Naive thymus-derived CD4-positive, alpha-beta T cell (primary cell): ENCODE data around the gene MYL12A. TPM values are rescaled to one million over a fixed set of nuclear protein-coding genes. Genes with fewer than 3 reads are reported as not detected.

Experiments
- ATAC-seq: fragments of 150-1000 bp; cut with Tn5 transposase; 2 replicates; pipeline ENCODE4 v1.10.0; 2021; ENCODE audit warnings: mild to moderate bottlenecking, moderate library complexity
- CTCF ChIA-PET: fragments of 350-600 bp; sonication (Branson Sonifier 250); formaldehyde crosslinking; loops from one replicate; lab custom pipeline; 2021; ENCODE audit warnings: antibody characterized with exemption; lab: Charles Lee
- POLR2A ChIA-PET: fragments of 350-600 bp; sonication (Branson Sonifier 250); formaldehyde crosslinking; loops from one replicate; lab custom pipeline; 2021; ENCODE audit warnings: antibody characterized with exemption, inconsistent platforms; lab: Charles Lee
- DNase-seq, 9 donors: peaks; one replicate each; pipeline versions ENCODE4 v3.0.0 to v3.0.0-alpha.2; 2020 to 2022; ENCODE audit warnings: mixed read lengths in 1 of 9
- H3K27ac ChIP-seq: one replicate; pipeline ENCODE4 v1.7.0; 2013; ENCODE audit warnings: mild to moderate bottlenecking, low read depth, low read length, moderate library complexity
- H3K27me3 ChIP-seq, 2 donors: one replicate each; pipeline ENCODE4 v1.7.0; 2013; ENCODE audit warnings: low read length in 2 of 2, mild to moderate bottlenecking in 2 of 2, moderate library complexity in 2 of 2; ENCODE audit not compliant: control insufficient read depth in 2 of 2, insufficient read depth in 2 of 2
- H3K36me3 ChIP-seq, 3 experiments: 1 replicate in 2 of 3; 2 replicates in 1 of 3; pipeline ENCODE4 v1.7.0; 2013; ENCODE audit warnings: low read length in 3 of 3, mild to moderate bottlenecking in 3 of 3, moderate library complexity in 1 of 3; ENCODE audit not compliant: insufficient read depth in 3 of 3, control insufficient read depth in 2 of 3
- H3K4me1 ChIP-seq, 2 donors: one replicate each; pipeline ENCODE4 v1.7.0; 2013; ENCODE audit warnings: low read length in 2 of 2, mild to moderate bottlenecking in 2 of 2, moderate library complexity in 1 of 2; ENCODE audit not compliant: control insufficient read depth in 2 of 2, insufficient read depth in 2 of 2
- H3K4me3 ChIP-seq: 2 replicates; pipeline ENCODE4 v1.7.0; 2013; ENCODE audit warnings: mild to moderate bottlenecking, low read length
- H3K9me3 ChIP-seq, 3 experiments: 1 replicate in 2 of 3; 2 replicates in 1 of 3; pipeline ENCODE4 v1.7.0; 2013; ENCODE audit warnings: low read length in 3 of 3; ENCODE audit not compliant: control insufficient read depth in 2 of 3
- H3K27ac Mint-ChIP-seq, 9 donors: one replicate each; pipeline ENCODE4 v1.8.0; 2020 to 2022; ENCODE audit warnings: mixed read lengths in 9 of 9, mild to moderate bottlenecking in 8 of 9, moderate library complexity in 5 of 9, inconsistent platforms in 2 of 9
- H3K27me3 Mint-ChIP-seq, 5 donors: one replicate each; pipeline ENCODE4 v1.8.0; 2021 to 2022; ENCODE audit warnings: mixed read lengths in 5 of 5, mild to moderate bottlenecking in 1 of 5
- H3K36me3 Mint-ChIP-seq, 5 donors: one replicate each; pipeline ENCODE4 v1.8.0; 2020 to 2022; ENCODE audit warnings: mixed read lengths in 5 of 5, mild to moderate bottlenecking in 3 of 5, inconsistent platforms in 1 of 5
- H3K4me1 Mint-ChIP-seq, 7 donors: one replicate each; pipeline ENCODE4 v1.8.0; 2020 to 2022; ENCODE audit warnings: mixed read lengths in 7 of 7, mild to moderate bottlenecking in 3 of 7, inconsistent platforms in 1 of 7
- H3K4me3 Mint-ChIP-seq, 10 donors: one replicate each; pipeline ENCODE4 v1.8.0; 2020 to 2022; ENCODE audit warnings: mild to moderate bottlenecking in 10 of 10, mixed read lengths in 10 of 10, moderate library complexity in 6 of 10, inconsistent platforms in 2 of 10
- H3K9me3 Mint-ChIP-seq, 11 donors: one replicate each; pipeline ENCODE4 v1.8.0; 2020 to 2022; ENCODE audit warnings: mixed read lengths in 11 of 11, mild to moderate bottlenecking in 4 of 11, inconsistent platforms in 1 of 11, moderate library complexity in 1 of 11
- intact Hi-C, 2 donors: fragments of 100-400 bp; cut with micrococcal nuclease; formaldehyde crosslinking; loops; one replicate each; pipeline ENCODE4 v1.15.1; 2023
- polyA plus RNA-seq, 2 donors: library from polyadenylated mRNA; unstranded; fragments of 300-500 nt; fragmentation: Illumina TruSeq; gene quantifications; one replicate each; pipeline ENCODE4 v1.2.3, GENCODE V29; 2021
- total RNA-seq, 6 experiments: library from RNA in 5 of 6; stranded (reverse) in 5 of 6; gene quantifications; 1 replicate in 5 of 6; 2 replicates in 1 of 6; pipeline ENCODE4 v1.2.3 and lab custom pipeline; 2021 to 2026

Gene MYL12A
- total and polyA plus RNA-seq, 7 experiments from 2014 or later: 331 to 2,608 (median 426) TPM

DNA sequence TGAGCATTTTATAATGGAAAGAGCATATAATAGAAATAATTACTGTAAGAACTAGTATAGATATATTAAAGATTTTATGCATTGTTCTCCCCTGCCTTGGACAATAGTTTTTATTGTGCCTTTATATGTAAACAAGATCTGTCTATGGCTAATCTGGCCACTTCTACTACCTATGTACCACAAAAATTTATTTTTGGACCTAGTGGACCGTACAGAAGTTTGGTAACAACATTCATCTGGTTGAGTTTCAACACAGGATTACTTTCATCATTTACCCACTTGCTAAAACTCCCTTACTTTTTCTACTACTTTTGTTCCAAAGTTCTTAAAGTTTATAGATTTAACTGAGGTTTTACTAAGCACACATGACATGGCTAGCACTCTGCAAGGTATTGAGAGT lies 14.6 kb upstream of the MYL12A start:
- no peaks in the 10 kb centered on the region for H3K36me3 ChIP-seq
- ATAC-seq (no peak), DNase-seq (no peak)
- Mint-ChIP-seq H3K27ac (no peak overlapping the region), H3K4me3 (no peak overlapping the region), H3K36me3 (peaks cover 0 to 27% (median 8%) of the 10 kb centered on the region in 5 donors), H3K27me3 (no peaks in the 10 kb centered on the region), H3K4me1 (peaks cover 0 to 5% (median 0%) of the 10 kb centered on the region in 7 donors), H3K9me3 (no peaks in the 10 kb centered on the region)
- H3K27ac ChIP-seq: no peak overlapping the region
- H3K4me3 ChIP-seq: no peak overlapping the region
- ChIA-PET POLR2A (no interaction called here), CTCF (interaction anchor here (0.7 kb wide), 1 partner anchor 13 kb away, joined by 3 read pairs; no protein-coding TSS in a partner anchor)
- no peaks in the 10 kb centered on the region for H3K9me3 ChIP-seq
- intact Hi-C loops: no loop called here
- H3K27me3 ChIP-seq: no peaks in the 10 kb centered on the region
- no peaks in the 10 kb centered on the region for H3K4me1 ChIP-seq

DNA sequence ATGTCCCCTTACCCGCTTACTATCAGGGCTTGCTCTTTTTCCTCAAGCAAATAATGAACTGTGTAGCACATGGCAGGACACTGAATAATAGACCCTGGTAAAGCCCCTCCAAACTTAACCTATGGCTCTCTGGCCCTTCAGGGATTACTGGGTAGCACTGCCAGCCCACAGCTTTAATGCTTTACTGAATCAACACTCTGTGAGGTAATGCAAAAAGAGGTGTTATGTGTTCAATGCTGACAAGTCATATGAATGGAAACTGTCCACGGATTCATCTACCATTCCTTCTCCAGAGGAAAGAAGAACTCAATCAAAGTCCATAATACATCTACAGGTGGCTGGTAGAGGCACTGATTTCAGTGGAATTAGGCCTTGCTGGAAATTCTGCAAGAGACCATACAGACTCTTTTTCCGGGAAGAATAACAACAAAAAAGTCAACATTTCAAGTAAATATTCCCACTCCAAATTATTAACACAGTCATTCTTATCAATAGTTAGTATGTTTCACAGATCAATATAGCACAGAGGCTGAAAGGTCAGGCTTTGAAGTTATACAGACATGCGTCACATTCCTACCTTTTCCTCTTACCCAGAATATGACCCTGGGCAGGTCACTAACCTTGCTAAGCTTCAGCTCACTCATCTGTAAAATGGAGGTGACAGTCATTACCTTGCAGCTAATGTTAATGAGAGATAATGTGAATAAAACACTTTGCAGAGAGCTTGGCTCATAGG lies 14.0 kb upstream of the MYL12A start:
- H3K27me3 Mint-ChIP-seq: no peaks in the 10 kb centered on the region
- Histone ChIP-seq H3K4me1 (no peaks in the 10 kb centered on the region), H3K27me3 (no peaks in the 10 kb centered on the region), H3K9me3 (no peaks in the 10 kb centered on the region), H3K4me3 (no peak overlapping the region), H3K36me3 (no peaks in the 10 kb centered on the region), H3K27ac (no peak overlapping the region)
- intact Hi-C loops: no loop called here
- H3K27ac Mint-ChIP-seq: no peak overlapping the region
- H3K4me3 Mint-ChIP-seq: no peak overlapping the region
- peaks cover 0 to 6% (median 2%) of the 10 kb centered on the region in 7 donors for H3K4me1 Mint-ChIP-seq
- peaks cover 0 to 26% (median 8%) of the 10 kb centered on the region in 5 donors for H3K36me3 Mint-ChIP-seq
- peaks cover 0 to 1% (median 0%) of the 10 kb centered on the region in 11 donors for H3K9me3 Mint-ChIP-seq
- ChIA-PET CTCF (interaction anchor here (0.6 to 0.9 kb wide), 3 partner anchors 12 to 279 kb away, joined by 3 read pairs; no protein-coding TSS in a partner anchor), POLR2A (interaction anchor here (1.2 kb wide), 1 partner anchor 15 kb away, joined by 5 read pairs; no protein-coding TSS in a partner anchor)
- no peak for ATAC-seq
- no peak for DNase-seq

DNA sequence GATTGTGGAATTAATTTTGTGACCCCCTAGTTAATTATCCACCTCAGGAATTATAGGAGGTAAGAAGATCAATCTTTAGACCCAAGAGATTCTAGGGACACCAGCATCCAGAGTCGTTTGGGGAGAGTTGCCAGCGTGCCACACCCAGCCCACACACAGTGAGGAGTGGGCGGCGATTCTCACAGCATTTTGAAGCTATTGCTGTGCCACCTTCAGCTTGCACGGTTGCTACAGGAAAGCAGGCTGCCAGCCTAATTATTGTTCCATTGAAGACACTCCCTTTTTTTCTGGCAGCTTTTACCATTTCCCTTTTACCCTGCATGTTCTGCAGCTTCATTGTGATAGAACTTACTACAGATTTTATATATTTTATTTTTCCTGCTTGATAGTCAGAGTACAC lies 13.1 kb upstream of the MYL12A start:
- Mint-ChIP-seq H3K4me3 (no peak overlapping the region), H3K27me3 (no peaks in the 10 kb centered on the region), H3K4me1 (peaks cover 5 to 14% (median 9%) of the 10 kb centered on the region in 7 donors), H3K36me3 (peaks cover 4 to 25% (median 8%) of the 10 kb centered on the region in 5 donors), H3K27ac (no peak overlapping the region), H3K9me3 (peaks cover 0 to 5% (median 0%) of the 10 kb centered on the region in 11 donors)
- no peaks in the 10 kb centered on the region for H3K9me3 ChIP-seq
- ATAC-seq (no peak), DNase-seq (no peak)
- intact Hi-C loops: no loop called here
- H3K4me3 ChIP-seq: no peak overlapping the region
- no peaks in the 10 kb centered on the region for H3K36me3 ChIP-seq
- CTCF ChIA-PET: interaction anchor here (0.9 kb wide), 1 partner anchor 280 kb away, joined by 3 read pairs; no protein-coding TSS in a partner anchor
- no peaks in the 10 kb centered on the region for H3K4me1 ChIP-seq
- POLR2A ChIA-PET: interaction anchor here (1.2 kb wide), 1 partner anchor 14 kb away, joined by 5 read pairs; no protein-coding TSS in a partner anchor
- H3K27me3 ChIP-seq: no peaks in the 10 kb centered on the region
- no peak overlapping the region for H3K27ac ChIP-seq

DNA sequence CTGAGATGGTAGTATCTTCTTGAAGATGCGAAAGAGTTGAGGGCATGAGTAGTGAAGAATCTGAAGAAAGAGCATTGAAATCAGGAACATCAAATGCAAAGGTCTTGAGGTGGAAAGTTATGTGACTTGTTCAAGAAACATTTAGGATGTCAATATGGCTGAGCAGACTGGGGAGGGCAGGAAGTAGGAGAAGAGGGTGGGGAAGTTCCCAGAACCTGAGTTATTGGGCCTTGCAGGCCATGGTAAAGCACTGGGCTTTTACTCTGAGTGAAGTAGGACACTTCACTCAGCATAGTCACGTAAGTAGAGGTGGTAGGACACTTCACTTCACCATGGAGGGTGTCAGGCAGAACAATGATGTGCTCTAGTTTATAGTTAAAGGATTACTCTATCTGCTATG lies 11.8 kb upstream of the MYL12A start:
- CTCF ChIA-PET: no interaction called here
- peaks cover 3 to 13% (median 9%) of the 10 kb centered on the region in 7 donors for H3K4me1 Mint-ChIP-seq
- ATAC-seq: no peak
- intact Hi-C loops: no loop called here
- Histone ChIP-seq H3K27me3 (no peaks in the 10 kb centered on the region), H3K4me3 (no peak overlapping the region), H3K36me3 (no peaks in the 10 kb centered on the region), H3K4me1 (no peaks in the 10 kb centered on the region), H3K9me3 (no peaks in the 10 kb centered on the region), H3K27ac (no peak overlapping the region)
- no peaks in the 10 kb centered on the region for H3K27me3 Mint-ChIP-seq
- no peak for DNase-seq
- peaks cover 0 to 8% (median 4%) of the 10 kb centered on the region in 11 donors for H3K9me3 Mint-ChIP-seq
- POLR2A ChIA-PET: interaction anchor here (2.4 kb wide), 1 partner anchor 10 kb away, joined by 8 read pairs; no protein-coding TSS in a partner anchor
- H3K4me3 Mint-ChIP-seq: no peak overlapping the region
- peaks cover 4 to 28% (median 14%) of the 10 kb centered on the region in 5 donors for H3K36me3 Mint-ChIP-seq
- H3K27ac Mint-ChIP-seq: no peak overlapping the region

DNA sequence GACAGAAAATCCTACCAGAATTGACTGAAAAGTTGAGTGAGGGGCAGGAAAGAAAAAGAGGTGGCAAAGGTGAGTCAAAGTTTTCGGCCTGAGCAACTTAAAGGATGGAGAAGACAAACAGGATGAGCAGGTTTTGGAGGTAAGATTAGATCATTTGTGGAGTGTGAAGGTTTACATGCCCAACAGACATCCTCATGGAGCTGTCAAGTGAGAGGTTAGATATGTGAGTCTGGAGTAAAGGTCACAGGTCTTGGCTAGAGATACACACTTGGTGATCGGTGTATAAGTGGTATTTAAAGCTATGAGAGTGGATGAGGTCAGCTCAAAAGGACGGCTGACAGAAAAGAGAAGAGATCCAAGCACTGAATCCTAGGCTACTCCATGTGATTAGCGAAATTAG lies 11.1 kb upstream of the MYL12A start:
- ChIA-PET POLR2A (interaction anchor here (2.4 kb wide), 1 partner anchor 10 kb away, joined by 8 read pairs; no protein-coding TSS in a partner anchor), CTCF (interaction anchor here (1.3 kb wide), 1 partner anchor 10 kb away, joined by 3 read pairs; no protein-coding TSS in a partner anchor)
- peaks cover 5 to 28% (median 14%) of the 10 kb centered on the region in 5 donors for H3K36me3 Mint-ChIP-seq
- Histone ChIP-seq H3K4me1 (no peaks in the 10 kb centered on the region), H3K9me3 (no peaks in the 10 kb centered on the region), H3K4me3 (no peak overlapping the region), H3K27ac (no peak overlapping the region), H3K36me3 (no peaks in the 10 kb centered on the region), H3K27me3 (no peaks in the 10 kb centered on the region)
- H3K9me3 Mint-ChIP-seq: peaks cover 0 to 13% (median 7%) of the 10 kb centered on the region in 11 donors
- intact Hi-C loops: no loop called here
- H3K27ac Mint-ChIP-seq: no peak overlapping the region
- no peak overlapping the region for H3K4me3 Mint-ChIP-seq
- DNase-seq (no peak), ATAC-seq (no peak)
- peaks cover 3 to 10% (median 9%) of the 10 kb centered on the region in 7 donors for H3K4me1 Mint-ChIP-seq
- H3K27me3 Mint-ChIP-seq: no peaks in the 10 kb centered on the region

DNA sequence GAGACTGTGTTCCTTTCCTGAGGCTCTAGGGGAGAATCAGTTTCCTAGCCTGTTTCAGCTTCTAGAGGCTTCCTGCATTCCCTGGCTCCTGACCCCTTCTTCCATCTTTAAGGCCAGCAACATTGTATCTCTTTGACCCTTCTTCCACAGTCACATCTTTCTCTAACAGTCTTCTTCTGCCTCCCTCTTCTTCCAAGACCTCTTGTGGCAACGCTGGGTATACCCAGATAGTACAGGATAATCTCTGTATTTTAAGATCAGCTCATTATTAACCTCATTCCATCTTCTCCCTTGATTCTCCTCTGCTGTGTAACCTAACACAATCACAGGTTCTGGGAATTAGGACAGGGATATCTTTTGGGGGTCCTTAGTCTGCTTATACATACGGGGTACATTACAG lies 8.9 kb upstream of the MYL12A start:
- Mint-ChIP-seq H3K4me1 (peaks cover 3 to 13% (median 9%) of the 10 kb centered on the region in 7 donors), H3K36me3 (peaks cover 14 to 40% (median 27%) of the 10 kb centered on the region in 5 donors), H3K9me3 (peaks cover 0 to 24% (median 11%) of the 10 kb centered on the region in 11 donors), H3K27me3 (no peaks in the 10 kb centered on the region), H3K27ac (peak overlapping the region in 4 of 9 donors; percentile 0 to 38 (median 18)), H3K4me3 (no peak overlapping the region)
- intact Hi-C loops: no loop called here
- DNase-seq (no peak), ATAC-seq (no peak)
- H3K36me3 ChIP-seq: no peaks in the 10 kb centered on the region
- no peaks in the 10 kb centered on the region for H3K4me1 ChIP-seq
- no peak overlapping the region for H3K4me3 ChIP-seq
- no peak overlapping the region for H3K27ac ChIP-seq
- POLR2A ChIA-PET: interaction anchor here (0.6 to 1.0 kb wide), 3 partner anchors 23 to 241 kb away, joined by 3 to 5 read pairs (median 4); partner anchors contain the start of gene MYL12B
- H3K9me3 ChIP-seq: no peaks in the 10 kb centered on the region
- CTCF ChIA-PET: interaction anchor here (0.8 to 1.4 kb wide), 3 partner anchors 32 to 110 kb away, joined by 3 read pairs; no protein-coding TSS in a partner anchor
- no peaks in the 10 kb centered on the region for H3K27me3 ChIP-seq
